IMR-90 (cell line): ENCODE measurements around the gene HUWE1. TPM values are rescaled to one million over a fixed set of nuclear protein-coding genes. Genes with fewer than 3 reads are reported as not detected.

ENCODE experiments used
- ATAC-seq: fragments of 200-7000 bp; cut with Tn5 transposase; 2 replicates; pipeline ENCODE4 v1.9.1; 2020; ENCODE audit warnings: low read depth, mild to moderate bottlenecking, moderate library complexity
- BruUV-seq: library from RNA; stranded (reverse); fragments of 400-500 nt; replicated peaks from 2 replicates; lab custom pipeline; 2021; lab: Mats Ljungman, UMichigan
- CTCF ChIA-PET: fragments of 300-600 bp; formaldehyde crosslinking; extraction: SDS; loops from one replicate; lab custom pipeline; 2021; ENCODE audit warnings: antibody characterized with exemption; lab: Yijun Ruan, JAX
- POLR2A ChIA-PET: fragments of 300-600 bp; sonication (Branson Sonifier 250); formaldehyde crosslinking; loops from one replicate; lab custom pipeline; 2022; ENCODE audit warnings: antibody characterized with exemption; ENCODE audit not compliant: unreplicated experiment; lab: Charles Lee
- DNase-seq: peaks from one replicate; pipeline ENCODE4 v3.0.0; 2013
- H2AFZ ChIP-seq: replicated peaks from 2 replicates; pipeline ENCODE3; 2013; ENCODE audit warnings: low read length, mild to moderate bottlenecking; ENCODE audit not compliant: poor library complexity
- H2AK5ac ChIP-seq: 2 replicates; pipeline ENCODE4 v1.6.1; 2013; ENCODE audit warnings: low read depth, low read length, inconsistent platforms
- H2AK9ac ChIP-seq: replicated peaks from 2 replicates; pipeline ENCODE3; 2013; ENCODE audit warnings: mild to moderate bottlenecking, low read depth, low read length, moderate library complexity; ENCODE audit not compliant: poor library complexity
- H2BK120ac ChIP-seq: 2 replicates; pipeline ENCODE4 v1.6.1; 2013; ENCODE audit warnings: low read depth, low read length, inconsistent platforms
- H2BK15ac ChIP-seq: 3 replicates; pipeline ENCODE4 v1.6.1; 2013; ENCODE audit warnings: low read depth, low read length, inconsistent platforms
- H2BK20ac ChIP-seq: 2 replicates; pipeline ENCODE4 v1.6.1; 2013; ENCODE audit warnings: low read depth, mild to moderate bottlenecking, inconsistent platforms, low read length, moderate library complexity
- H2BK5ac ChIP-seq: 2 replicates; pipeline ENCODE4 v1.6.1; 2013; ENCODE audit warnings: mild to moderate bottlenecking, low read depth, low read length, inconsistent platforms; ENCODE audit not compliant: poor library complexity, severe bottlenecking
- H3K14ac ChIP-seq: replicated peaks from 2 replicates; pipeline ENCODE4 v1.6.1; 2013; ENCODE audit warnings: low read depth, low read length, inconsistent platforms
- H3K18ac ChIP-seq: 2 replicates; pipeline ENCODE4 v1.6.1; 2013; ENCODE audit warnings: low read depth, low read length, control low read depth
- H3K23ac ChIP-seq: 2 replicates; pipeline ENCODE4 v1.6.1; 2013; ENCODE audit warnings: low read depth, low read length, inconsistent platforms
- H3K27ac ChIP-seq: 2 replicates; pipeline ENCODE4 v1.5.1; 2013; ENCODE audit warnings: mild to moderate bottlenecking, control low read depth, low read length; ENCODE audit not compliant: insufficient read depth
- H3K27me3 ChIP-seq: 2 replicates; pipeline ENCODE4 v1.6.1; 2013; ENCODE audit warnings: low read length; ENCODE audit not compliant: control insufficient read depth, insufficient read depth
- H3K36me3 ChIP-seq: 2 replicates; pipeline ENCODE4 v1.6.1; 2013; ENCODE audit warnings: low read length, mixed read lengths; ENCODE audit not compliant: control insufficient read depth, insufficient read depth
- H3K4ac ChIP-seq: 2 replicates; pipeline ENCODE4 v1.6.1; 2013; ENCODE audit warnings: low read depth, low read length, inconsistent platforms
- H3K4me1 ChIP-seq: 2 replicates; pipeline ENCODE4 v1.6.1; 2013; ENCODE audit warnings: low read length, mixed read lengths; ENCODE audit not compliant: control insufficient read depth, insufficient read depth
- H3K4me2 ChIP-seq: 2 replicates; pipeline ENCODE4 v1.6.1; 2013; ENCODE audit warnings: low read depth, mild to moderate bottlenecking, control low read depth, low read length, moderate library complexity
- H3K4me3 ChIP-seq: 2 replicates; pipeline ENCODE4 v1.5.1; 2013; ENCODE audit warnings: low read depth, mild to moderate bottlenecking, control low read depth, low read length, moderate library complexity; ENCODE audit not compliant: insufficient read depth
- H3K56ac ChIP-seq: 2 replicates; pipeline ENCODE4 v1.6.1; 2013; ENCODE audit warnings: low read length, inconsistent platforms; ENCODE audit not compliant: insufficient read depth; ENCODE audit errors: extremely low read depth
- H3K79me1 ChIP-seq, 2 experiments: 2 replicates each; pipeline ENCODE4 v1.6.1; 2013; ENCODE audit warnings: low read length in 2 of 2, inconsistent platforms in 1 of 2, low read depth in 1 of 2
- H3K9ac ChIP-seq: 2 replicates; pipeline ENCODE4 v1.6.1; 2013; ENCODE audit warnings: low read depth, low read length, control low read depth
- H3K9me1 ChIP-seq: 2 replicates; pipeline ENCODE4 v1.6.1; 2013; ENCODE audit warnings: low read length, inconsistent platforms; ENCODE audit not compliant: insufficient read depth
- H3K9me3 ChIP-seq: 2 replicates; pipeline ENCODE4 v1.6.1; 2013; ENCODE audit warnings: low read length; ENCODE audit not compliant: control insufficient read depth, insufficient read depth
- H4K20me1 ChIP-seq: 2 replicates; pipeline ENCODE4 v1.6.1; 2013; ENCODE audit warnings: low read length, inconsistent platforms; ENCODE audit not compliant: insufficient read depth
- H4K5ac ChIP-seq: 2 replicates; pipeline ENCODE4 v1.6.1; 2013; ENCODE audit warnings: mild to moderate bottlenecking, low read depth, low read length, control low read depth
- H4K8ac ChIP-seq, 2 experiments: 2 replicates each; pipeline ENCODE4 v1.6.1; 2013; ENCODE audit warnings: low read depth in 2 of 2, low read length in 2 of 2, control low read depth in 1 of 2, inconsistent platforms in 1 of 2
- H4K91ac ChIP-seq: 2 replicates; pipeline ENCODE4 v1.6.1; 2013; ENCODE audit warnings: low read depth, low read length, inconsistent platforms; ENCODE audit not compliant: insufficient read depth
- ELK1 ChIP-seq: fragments of 150-350 bp; IDR thresholded peaks from 2 replicates; pipeline ENCODE4 v1.6.1; 2016; ENCODE audit warnings: low read depth, mild to moderate bottlenecking, low read length, moderate library complexity, borderline replicate concordance
- FOS ChIP-seq: fragments of 150-350 bp; IDR thresholded peaks from 2 replicates; pipeline ENCODE4 v1.6.1; 2016; ENCODE audit warnings: low read depth, low read length
- MXI1 ChIP-seq: IDR thresholded peaks from 2 replicates; pipeline ENCODE4 v1.6.1; 2012; ENCODE audit warnings: low read depth, mild to moderate bottlenecking, low read length, moderate library complexity, borderline replicate concordance
- dilution Hi-C: fragments of 300-500 bp; cut with HindIII; formaldehyde crosslinking; loops from one replicate; pipeline ENCODE4 v1.14.3; 2018; ENCODE audit warnings: low sequenced_read_pairs; ENCODE audit not compliant: unreplicated experiment
- in situ Hi-C: fragments of 300-500 bp; cut with MboI; formaldehyde crosslinking; loops from 3 replicates; pipeline ENCODE4 v1.14.3; 2019; ENCODE audit warnings: low sequenced_read_pairs, inconsistent platforms, mixed read lengths
- intact Hi-C: fragments of 100-400 bp; cut with micrococcal nuclease; formaldehyde crosslinking; loops from 2 replicates; pipeline ENCODE4 v1.10.0; 2022
- polyA plus RNA-seq, 3 experiments: library from polyadenylated mRNA; depleted of rRNA; stranded (reverse); fragments of >200 nt; gene quantifications; 2 replicates each; pipeline ENCODE4 v1.2.3, GENCODE V29; 2012; ENCODE audit warnings: low replicate concordance in 1 of 3
- total RNA-seq: library from RNA; depleted of rRNA; stranded (reverse); fragments of >200 nt; gene quantifications from 2 replicates; pipeline ENCODE4 v1.2.3, GENCODE V29; 2012

HUWE1 gene
- total and polyA plus RNA-seq, 2 of the 4 experiments (the other 2 are of a cell fraction) = 47.6 to 57.7 TPM

GRCh38 chrX:53639257-53639656 lies 47.3 kb downstream of the HUWE1 start:
- no peak overlapping the region for H3K4ac ChIP-seq
- no peak overlapping the region for H4K91ac ChIP-seq
- intact Hi-C loops (no loop called here), dilution Hi-C loops (no loop called here), in situ Hi-C loops (no loop called here)
- CTCF ChIA-PET = no interaction called here
- no peak overlapping the region for H2AK5ac ChIP-seq
- DNase-seq (no peak), ATAC-seq (no peak)
- no peak overlapping the region for H2AK9ac ChIP-seq
- no peak overlapping the region for H4K5ac ChIP-seq
- 0 out of 2 replicates have a peak, but pooled peaks cover 2% of the 10 kb centered on the region for H3K9me1 ChIP-seq
- no peak overlapping the region for H4K8ac ChIP-seq
- H3K14ac ChIP-seq = no peak overlapping the region
- BruUV-seq = no TSS peak
- no peaks in the 10 kb centered on the region for H3K9me3 ChIP-seq
- H2BK5ac ChIP-seq = no peak overlapping the region
- H3K4me2 ChIP-seq = no peak overlapping the region
- peaks cover 2% of the 10 kb centered on the region; the same call in 1 of the 2 replicates for H3K27me3 ChIP-seq
- H3K9ac ChIP-seq = no peak overlapping the region
- H3K18ac ChIP-seq = no peak overlapping the region
- peaks cover 2% of the 10 kb centered on the region; the same call in 1 of the 2 replicates for H3K4me1 ChIP-seq
- no peak overlapping the region for H3K27ac ChIP-seq
- H3K4me3 ChIP-seq = no peak overlapping the region
- H3K56ac ChIP-seq = no peak overlapping the region
- no peak overlapping the region for H3K23ac ChIP-seq
- H3K36me3 ChIP-seq = peaks cover 12% of the 10 kb centered on the region
- no peak overlapping the region for H2BK15ac ChIP-seq
- 0 out of 2 replicates have a peak, but pooled peaks cover 4% of the 10 kb centered on the region for H4K20me1 ChIP-seq
- no peak for TF ChIP-seq MXI1
- no peak for TF ChIP-seq ELK1
- no peak for TF ChIP-seq FOS
- peaks cover 4 to 10% of the 10 kb centered on the region in 2 experiments; a peak in 3 of 4 replicates for H3K79me1 ChIP-seq
- H2BK120ac ChIP-seq = no peak overlapping the region
- no peak overlapping the region for H2BK20ac ChIP-seq
- no peak overlapping the region for H2AFZ ChIP-seq
- POLR2A ChIA-PET = no interaction called here
